KOPT-K1 (cell line): ENCODE measurements around the gene CLCN4.

Source experiments
- H3K27ac ChIP-seq: fragments of 200-600 bp; sonication (generic); 2 replicates; pipeline ENCODE4 v1.5.1; 2016; ENCODE audit warnings: antibody characterized with exemption, mild to moderate bottlenecking, low read depth, low read length; ENCODE audit not compliant: poor library complexity, severe bottlenecking
- H3K36me3 ChIP-seq: fragments of 200-600 bp; sonication (generic); 2 replicates; pipeline ENCODE4 v1.5.1; 2017; ENCODE audit warnings: antibody characterized with exemption, mild to moderate bottlenecking, low read length, moderate library complexity; ENCODE audit not compliant: insufficient read depth
- H3K9me3 ChIP-seq: fragments of 200-600 bp; sonication (generic); 2 replicates; pipeline ENCODE4 v1.5.1; 2017; ENCODE audit warnings: antibody characterized with exemption, low read length, mild to moderate bottlenecking; ENCODE audit not compliant: insufficient read depth, poor library complexity, severe bottlenecking

The CLCN4 gene

DNA sequence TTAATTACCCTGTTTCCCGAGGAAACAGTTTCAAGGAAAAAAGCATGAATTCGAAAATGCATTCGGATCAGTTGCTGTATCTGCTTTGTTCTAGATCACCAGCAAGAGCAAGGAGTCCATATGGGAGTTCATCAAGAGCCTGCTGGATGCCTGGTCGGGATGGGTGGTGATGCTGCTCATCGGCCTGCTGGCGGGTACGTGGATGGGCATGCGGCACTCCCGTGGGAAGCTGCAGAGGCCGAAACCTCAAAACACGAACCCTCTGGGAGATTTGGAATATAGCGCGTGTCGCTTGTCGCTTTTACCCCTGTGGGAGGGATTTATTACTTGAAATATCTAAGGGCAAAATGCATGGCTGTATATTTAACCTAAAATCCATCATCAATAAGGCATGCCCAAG, 30.6 kb downstream of the CLCN4 start:
- Histone ChIP-seq H3K27ac (no peak overlapping the region), H3K36me3 (no peaks in the 10 kb centered on the region), H3K9me3 (no peaks in the 10 kb centered on the region)

DNA sequence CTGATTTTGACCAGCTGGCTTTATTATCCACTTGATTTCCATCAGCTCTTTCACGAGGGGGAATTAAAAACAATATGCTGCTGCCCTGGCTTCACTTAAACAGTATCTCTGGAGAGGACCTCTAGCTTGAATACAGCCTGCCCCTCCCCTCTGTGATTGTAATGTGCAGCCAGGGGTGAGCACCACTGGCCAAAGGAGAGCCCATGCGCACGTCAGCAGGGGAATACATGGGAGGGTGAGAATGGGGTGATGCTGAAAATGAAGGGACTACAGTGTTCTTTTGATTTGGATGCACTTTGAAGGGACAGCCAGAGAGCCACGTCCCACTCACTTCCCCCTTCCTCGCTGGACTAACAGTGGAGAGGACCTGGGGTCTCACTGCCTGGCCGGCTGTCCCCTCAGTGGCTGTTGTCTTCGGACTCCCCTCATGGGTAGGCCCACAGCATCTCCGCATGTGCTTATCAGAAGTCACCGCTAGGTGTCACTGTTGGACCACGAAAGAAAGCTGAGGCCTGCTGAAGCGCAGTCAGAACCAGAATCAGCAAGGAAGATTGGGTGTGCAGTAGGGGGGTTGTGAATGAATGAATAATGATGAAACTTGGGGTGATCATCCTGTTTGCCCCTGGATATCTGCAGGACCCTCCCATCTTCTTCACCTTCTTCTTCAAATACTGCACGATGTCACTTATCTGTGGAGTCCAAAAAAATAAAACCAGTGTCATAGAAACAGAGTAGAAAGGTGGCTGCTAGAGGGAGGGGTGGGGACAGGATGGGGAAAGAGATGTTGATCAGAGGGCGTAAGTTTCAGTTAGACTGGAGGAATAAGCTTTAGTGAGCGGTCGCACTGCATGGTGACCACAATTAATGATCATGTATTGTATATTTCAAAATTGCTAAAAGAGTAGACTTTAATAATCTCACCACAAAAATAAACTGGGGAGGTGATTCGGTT, 32.8 kb downstream of the CLCN4 start:
- no peak overlapping the region for H3K27ac ChIP-seq

DNA sequence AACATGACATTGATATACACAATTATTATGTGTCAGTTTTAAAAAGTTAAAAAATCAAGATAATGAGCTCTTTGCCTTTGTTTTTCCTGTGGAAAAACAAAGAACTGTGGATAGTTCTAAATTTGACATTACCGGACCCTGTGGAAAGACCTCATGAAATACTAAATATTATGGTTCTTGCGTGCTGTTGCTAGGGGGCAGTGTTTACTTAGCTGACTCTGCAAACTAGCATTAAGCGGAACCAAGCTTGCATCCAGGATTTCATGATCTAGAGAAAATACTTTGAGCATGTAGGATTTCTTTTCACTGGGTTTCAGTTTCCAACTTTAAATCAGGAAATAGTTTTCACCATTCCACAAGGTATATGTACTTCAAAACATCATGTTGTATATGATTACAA, 33.6 kb downstream of the CLCN4 start:
- Histone ChIP-seq H3K9me3 (no peaks in the 10 kb centered on the region), H3K36me3 (no peaks in the 10 kb centered on the region), H3K27ac (no peak overlapping the region)

More for the DNA sequence above, 32.8 kb downstream of the CLCN4 start:
- Histone ChIP-seq H3K36me3 (no peaks in the 10 kb centered on the region), H3K9me3 (no peaks in the 10 kb centered on the region)

DNA sequence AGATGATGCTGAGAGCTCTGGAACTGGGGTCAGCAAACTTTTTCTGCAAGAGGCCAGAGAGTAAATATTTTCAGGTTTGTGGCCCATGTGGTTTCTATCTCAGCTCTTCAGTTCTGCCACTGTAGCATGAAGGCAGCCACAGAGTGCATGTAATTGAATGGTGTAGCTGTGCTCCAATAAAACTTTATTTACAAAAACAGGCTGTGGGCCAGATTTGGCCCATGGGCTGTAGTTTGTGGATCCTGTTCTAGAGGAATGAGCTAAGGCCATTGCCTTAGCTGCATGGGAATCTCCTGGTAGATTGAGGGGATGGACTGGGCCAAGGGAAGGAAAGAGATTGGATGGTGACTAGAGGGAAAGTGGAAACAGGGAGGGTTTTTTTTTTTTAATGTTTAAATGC, 36.8 kb downstream of the CLCN4 start:
- Histone ChIP-seq H3K9me3 (no peaks in the 10 kb centered on the region), H3K36me3 (no peaks in the 10 kb centered on the region), H3K27ac (no peak overlapping the region)

DNA sequence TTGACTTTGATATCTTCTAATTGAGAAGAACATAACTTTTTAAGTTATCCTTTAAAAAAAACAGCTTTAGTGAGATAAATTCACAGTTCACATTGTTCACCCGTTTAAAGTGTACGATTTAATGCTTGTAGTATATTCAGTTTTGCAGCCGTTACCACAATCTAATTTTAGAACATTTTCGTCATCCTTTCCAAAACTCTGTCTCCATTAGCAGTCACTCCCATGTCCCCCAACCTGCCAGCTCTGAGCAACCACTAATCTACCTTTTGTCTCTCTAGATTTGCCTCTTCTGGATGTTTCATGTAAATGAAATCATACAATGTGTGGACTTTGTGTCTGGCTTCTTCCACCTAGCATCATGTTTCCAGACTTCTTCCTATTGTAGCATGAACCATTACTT, 38.6 kb downstream of the CLCN4 start:
- Histone ChIP-seq H3K9me3 (no peaks in the 10 kb centered on the region), H3K27ac (no peak overlapping the region), H3K36me3 (no peaks in the 10 kb centered on the region)

DNA sequence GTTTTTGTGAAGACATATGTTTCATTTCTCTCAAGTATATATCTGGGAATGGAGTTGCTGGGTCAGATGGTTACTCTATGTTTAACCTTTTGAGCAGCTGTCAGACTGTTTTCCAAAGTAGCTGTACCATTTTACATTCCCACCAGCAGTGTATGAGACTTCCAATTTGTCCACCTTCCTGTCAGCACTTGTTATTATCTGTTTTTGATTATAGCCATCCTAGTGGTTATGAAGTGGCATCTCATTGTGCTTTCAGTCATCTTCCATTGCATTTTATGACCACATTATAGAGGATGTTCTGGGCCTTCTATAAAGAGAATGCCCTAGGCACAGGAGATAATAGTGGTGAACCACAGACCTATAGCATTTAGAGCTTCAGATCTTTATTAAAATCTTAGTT, 39.2 kb downstream of the CLCN4 start:
- no peaks in the 10 kb centered on the region for H3K36me3 ChIP-seq
- no peaks in the 10 kb centered on the region for H3K9me3 ChIP-seq

DNA sequence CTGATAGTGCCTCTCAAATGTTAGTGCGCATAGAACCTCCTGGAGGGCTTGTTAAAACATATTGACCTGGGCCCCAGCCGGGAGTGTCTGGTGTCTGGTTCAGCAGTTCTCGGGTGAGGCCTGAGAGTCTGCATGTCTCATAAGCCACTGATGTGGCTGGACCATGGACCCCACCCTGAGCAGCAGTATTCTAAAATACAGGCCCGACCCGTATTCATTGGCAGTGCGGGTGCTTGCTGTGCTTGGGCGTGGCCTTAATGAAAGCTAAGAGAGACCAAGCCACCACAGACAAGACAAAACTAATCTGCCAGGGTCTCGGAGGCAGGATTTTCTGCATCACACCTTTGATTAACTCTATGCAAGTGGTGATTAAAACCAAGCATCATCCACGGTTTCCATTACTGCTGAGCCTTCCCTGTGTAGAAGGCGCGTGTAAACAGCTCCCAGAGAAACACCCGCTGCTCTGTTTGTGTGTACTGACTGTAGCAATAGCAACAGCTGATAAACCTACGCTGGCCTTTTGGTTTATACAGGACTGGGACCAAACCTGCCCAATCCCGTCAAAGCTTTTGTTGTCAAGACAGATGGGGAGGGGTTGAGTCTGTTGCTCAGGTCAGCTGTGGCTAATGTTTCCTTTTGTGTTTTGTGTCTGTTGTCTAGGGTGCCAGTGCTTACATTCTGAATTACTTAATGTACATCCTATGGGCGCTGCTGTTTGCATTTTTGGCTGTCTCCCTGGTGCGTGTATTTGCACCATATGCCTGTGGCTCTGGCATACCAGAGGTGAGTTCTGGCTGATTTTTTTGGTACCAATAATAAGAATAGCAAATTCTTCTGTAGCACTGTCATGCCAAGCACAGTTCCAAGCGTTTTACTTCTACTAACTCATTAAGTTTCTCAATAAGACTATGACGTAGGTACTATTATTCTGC, 40.8 kb downstream of the CLCN4 start:
- Histone ChIP-seq H3K36me3 (no peaks in the 10 kb centered on the region), H3K27ac (no peak overlapping the region), H3K9me3 (no peaks in the 10 kb centered on the region)

More for the DNA sequence above, 39.2 kb downstream of the CLCN4 start:
- H3K27ac ChIP-seq = no peak overlapping the region

DNA sequence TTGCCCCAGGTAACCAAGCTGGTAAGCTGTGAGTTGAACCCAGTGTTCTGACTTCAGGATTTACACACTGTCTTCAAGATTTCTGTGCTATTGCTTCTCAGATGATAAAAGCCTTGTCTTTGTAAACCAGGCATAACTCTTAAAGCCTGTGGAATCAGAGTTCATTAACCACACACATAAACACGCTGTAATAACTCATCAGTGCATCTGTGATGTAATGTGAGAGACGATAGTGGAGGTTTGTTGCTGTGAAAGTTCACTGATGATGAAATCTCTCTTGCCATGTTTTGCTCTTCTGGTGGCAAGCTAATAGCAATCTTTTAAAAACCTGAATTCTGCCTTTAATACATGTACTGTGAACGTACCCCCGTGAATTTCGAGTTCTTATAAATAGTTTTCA, 41.5 kb downstream of the CLCN4 start:
- no peaks in the 10 kb centered on the region for H3K9me3 ChIP-seq
- H3K27ac ChIP-seq = no peak overlapping the region
- no peaks in the 10 kb centered on the region for H3K36me3 ChIP-seq

GRCh38 chrX:10199212-10199611, 42.4 kb downstream of the CLCN4 start:
- Histone ChIP-seq H3K36me3 (no peaks in the 10 kb centered on the region), H3K27ac (no peak overlapping the region)

GRCh38 chrX:10203617-10204016, 46.8 kb downstream of the CLCN4 start:
- Histone ChIP-seq H3K36me3 (no peaks in the 10 kb centered on the region), H3K27ac (no peak overlapping the region), H3K9me3 (no peaks in the 10 kb centered on the region)

More at GRCh38 chrX:10199212-10199611, 42.4 kb downstream of the CLCN4 start:
- no peaks in the 10 kb centered on the region for H3K9me3 ChIP-seq

DNA sequence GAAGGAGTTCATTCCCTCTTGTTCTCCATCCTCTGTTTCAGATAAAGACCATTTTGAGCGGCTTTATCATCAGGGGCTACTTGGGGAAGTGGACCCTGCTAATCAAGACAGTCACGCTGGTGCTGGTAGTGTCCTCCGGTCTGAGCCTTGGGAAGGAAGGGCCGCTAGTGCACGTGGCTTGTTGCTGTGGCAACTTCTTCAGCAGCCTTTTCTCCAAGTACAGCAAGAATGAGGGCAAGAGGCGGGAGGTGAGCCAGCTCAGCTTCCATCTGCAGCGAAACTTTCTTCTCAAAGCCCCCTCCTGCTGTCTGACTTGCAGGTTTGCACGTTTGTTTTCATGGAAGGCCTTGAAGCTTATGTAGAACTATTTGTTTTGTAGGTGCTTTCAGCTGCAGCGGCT, 49.5 kb downstream of the CLCN4 start:
- H3K9me3 ChIP-seq = no peaks in the 10 kb centered on the region
- no peak overlapping the region for H3K27ac ChIP-seq
- H3K36me3 ChIP-seq = no peaks in the 10 kb centered on the region

- Histone ChIP-seq H3K36me3 (no peaks in the 10 kb centered on the region), H3K9me3 (no peaks in the 10 kb centered on the region), H3K27ac (no peak overlapping the region)
Measured at GRCh38 chrX:10208281-10208856, 51.6 kb downstream of the CLCN4 start.

DNA sequence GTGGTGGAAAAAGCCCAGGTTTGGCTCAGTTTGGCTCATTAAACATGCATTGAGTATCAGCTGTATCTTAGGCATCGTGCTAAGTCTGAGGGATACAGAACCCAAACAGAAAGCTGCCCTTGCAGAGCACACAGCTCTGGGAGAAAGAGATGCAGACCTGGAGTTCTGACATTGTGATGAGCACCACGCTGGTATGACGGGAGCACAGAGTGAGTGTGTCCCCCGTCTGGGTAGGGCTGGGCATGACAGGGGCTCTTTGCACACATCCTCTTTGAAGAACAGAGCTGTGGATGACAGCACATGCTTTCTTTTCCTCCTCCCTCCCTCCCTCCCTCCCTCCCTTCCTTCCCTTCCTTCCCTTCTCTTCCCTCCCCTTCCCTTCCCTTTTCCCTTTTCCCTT, 52.2 kb downstream of the CLCN4 start:
- no peaks in the 10 kb centered on the region for H3K36me3 ChIP-seq
- H3K9me3 ChIP-seq = no peaks in the 10 kb centered on the region
- no peak overlapping the region for H3K27ac ChIP-seq

DNA sequence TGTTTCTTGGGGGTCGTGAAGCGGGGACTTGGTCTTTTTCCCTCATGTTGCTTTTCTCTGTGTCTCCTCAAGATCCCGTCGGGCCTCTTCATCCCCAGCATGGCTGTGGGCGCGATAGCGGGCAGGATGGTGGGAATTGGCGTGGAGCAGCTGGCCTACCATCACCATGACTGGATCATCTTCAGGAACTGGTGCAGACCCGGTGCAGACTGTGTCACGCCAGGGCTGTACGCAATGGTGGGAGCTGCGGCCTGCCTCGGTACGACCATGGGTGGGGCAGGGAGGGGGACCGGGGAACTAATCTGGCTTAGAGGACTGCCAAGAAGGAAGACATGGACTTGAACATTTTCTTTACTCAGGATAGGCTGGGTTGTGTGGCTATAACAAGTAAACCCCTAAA, 55.6 kb downstream of the CLCN4 start:
- Histone ChIP-seq H3K27ac (no peak overlapping the region), H3K36me3 (no peaks in the 10 kb centered on the region), H3K9me3 (no peaks in the 10 kb centered on the region)

GRCh38 chrX:10213716-10214115, 56.9 kb downstream of the CLCN4 start:
- Histone ChIP-seq H3K36me3 (no peaks in the 10 kb centered on the region), H3K27ac (no peak overlapping the region), H3K9me3 (no peaks in the 10 kb centered on the region)
